ENCODE measurements around the gene VIPR1.

DNA sequence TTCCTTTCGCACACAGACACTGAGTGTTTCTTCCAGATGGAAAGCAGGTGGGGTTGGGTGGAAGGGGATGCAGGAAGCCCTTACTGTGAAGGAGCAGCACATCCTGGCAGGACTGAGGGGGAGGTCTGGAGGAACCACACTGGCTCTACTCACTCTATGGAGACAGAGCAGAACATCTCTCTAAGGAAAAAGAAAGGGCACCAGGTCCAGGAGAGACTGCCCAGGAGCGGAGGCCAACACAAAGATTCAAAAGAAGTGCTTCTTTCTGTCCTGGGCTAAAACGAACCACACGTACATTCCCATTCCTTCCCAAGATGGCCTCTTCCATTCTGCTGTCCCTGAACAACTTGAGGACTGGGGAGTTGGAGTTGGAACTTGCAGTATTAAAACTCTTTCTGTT lies 13.8 kb upstream of the VIPR1 start:
- no peak for TF ChIP-seq POLR2AphosphoS5 (IDR thresholded peaks at IDR 0.05; ENCODE audit: borderline replicate concordance, low read depth, low read length)
- no peak for TF ChIP-seq EZH2 (IDR thresholded peaks at IDR 0.05)

All from SK-N-MC (cell line).